GM12874 (cell line): ENCODE data around the gene SUV39H1.

Experiments
- TF ChIP-seq, protein P1 (sequence below): IDR thresholded peaks from 2 replicates; pipeline ENCODE4 v1.5.1; 2011; ENCODE audit warnings: low read depth, mild to moderate bottlenecking, control low read depth, low read length, moderate library complexity; ENCODE audit not compliant: insufficient read depth

Gene SUV39H1

DNA sequence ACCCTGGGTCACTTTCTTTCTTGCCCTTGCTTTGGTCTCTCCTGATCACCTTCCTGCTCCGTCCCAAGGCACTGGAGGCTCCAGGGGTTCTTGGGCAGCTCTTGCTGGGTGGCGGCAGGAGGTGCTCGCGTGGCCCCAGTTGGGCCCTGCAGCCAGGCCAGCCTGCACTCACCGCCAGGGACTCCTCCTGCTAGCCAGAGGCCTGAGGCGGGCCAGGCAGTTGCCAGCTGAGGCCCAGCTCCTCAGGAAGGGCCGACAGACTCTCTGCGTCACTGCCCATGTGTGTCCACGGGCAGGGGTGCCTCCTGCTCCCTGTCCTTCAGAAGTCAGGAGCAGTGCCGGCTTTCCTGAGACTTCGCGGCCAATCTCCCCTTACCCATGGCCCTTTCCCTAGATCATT lies 9.3 kb downstream of the SUV39H1 start:
- TF ChIP-seq, protein P1, sequence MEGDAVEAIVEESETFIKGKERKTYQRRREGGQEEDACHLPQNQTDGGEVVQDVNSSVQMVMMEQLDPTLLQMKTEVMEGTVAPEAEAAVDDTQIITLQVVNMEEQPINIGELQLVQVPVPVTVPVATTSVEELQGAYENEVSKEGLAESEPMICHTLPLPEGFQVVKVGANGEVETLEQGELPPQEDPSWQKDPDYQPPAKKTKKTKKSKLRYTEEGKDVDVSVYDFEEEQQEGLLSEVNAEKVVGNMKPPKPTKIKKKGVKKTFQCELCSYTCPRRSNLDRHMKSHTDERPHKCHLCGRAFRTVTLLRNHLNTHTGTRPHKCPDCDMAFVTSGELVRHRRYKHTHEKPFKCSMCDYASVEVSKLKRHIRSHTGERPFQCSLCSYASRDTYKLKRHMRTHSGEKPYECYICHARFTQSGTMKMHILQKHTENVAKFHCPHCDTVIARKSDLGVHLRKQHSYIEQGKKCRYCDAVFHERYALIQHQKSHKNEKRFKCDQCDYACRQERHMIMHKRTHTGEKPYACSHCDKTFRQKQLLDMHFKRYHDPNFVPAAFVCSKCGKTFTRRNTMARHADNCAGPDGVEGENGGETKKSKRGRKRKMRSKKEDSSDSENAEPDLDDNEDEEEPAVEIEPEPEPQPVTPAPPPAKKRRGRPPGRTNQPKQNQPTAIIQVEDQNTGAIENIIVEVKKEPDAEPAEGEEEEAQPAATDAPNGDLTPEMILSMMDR: no peak

DNA sequence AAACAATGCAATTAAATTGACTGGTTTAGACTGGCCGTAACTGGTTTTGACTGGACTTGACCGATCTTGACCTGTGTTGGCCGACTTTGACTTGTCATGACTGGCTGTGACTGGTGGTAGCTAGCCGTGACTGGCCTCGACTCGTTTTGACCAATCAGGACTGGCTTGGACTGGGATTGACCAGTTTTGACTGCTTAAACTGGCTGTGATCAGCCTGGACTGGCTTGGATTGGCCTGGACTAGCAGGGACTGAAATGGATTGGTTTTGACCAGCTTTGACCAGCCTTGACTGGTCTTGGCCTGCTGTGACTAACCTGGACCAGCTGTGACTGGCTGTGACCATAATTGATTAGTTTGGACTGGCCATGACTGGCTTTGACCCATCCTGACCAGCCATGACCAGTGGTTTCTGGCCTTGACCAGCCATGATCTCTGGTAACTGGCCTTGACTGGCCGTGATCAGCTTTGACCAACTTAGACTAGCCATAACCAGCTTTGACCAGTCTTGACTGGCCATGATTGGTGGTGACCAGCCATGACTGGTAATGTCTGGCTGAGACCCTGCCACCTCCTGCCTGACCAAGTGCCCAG lies 13.1 kb downstream of the SUV39H1 start:
- TF ChIP-seq, protein P1: no peak

DNA sequence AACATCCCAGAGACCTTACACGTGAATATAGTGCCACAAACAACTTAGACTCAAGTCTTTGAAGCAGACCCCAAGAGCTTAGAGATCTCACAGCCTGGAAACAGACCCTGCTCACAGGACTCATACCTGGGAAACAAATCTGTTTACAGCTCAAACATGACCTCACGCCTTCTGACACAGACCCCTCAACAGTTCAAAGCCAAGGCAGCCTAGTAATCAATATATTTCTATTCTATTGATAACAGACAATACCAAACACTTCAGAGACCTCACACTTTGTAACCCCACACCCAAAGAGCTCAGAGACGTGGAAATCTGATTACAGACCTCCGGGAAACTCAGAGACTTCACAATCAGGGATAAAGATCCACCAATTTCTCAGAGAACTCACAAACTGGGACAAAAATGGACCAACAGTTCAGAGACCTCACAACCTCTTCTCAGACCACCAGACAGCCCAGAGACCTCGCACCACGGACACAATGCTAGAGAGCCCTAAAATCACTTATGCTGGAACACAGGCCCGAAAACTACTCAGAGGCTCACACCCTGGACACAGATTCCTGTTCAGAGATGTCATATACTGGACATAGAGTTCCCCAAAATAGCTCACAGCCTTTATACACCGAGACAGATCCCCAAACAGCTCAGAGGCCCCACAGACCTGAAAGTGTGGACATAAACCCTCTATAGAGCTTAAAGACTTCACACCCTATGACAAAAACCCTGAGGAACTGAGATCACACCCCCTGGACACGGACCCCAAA lies 14.8 kb downstream of the SUV39H1 start:
- TF ChIP-seq, protein P1: no peak

DNA sequence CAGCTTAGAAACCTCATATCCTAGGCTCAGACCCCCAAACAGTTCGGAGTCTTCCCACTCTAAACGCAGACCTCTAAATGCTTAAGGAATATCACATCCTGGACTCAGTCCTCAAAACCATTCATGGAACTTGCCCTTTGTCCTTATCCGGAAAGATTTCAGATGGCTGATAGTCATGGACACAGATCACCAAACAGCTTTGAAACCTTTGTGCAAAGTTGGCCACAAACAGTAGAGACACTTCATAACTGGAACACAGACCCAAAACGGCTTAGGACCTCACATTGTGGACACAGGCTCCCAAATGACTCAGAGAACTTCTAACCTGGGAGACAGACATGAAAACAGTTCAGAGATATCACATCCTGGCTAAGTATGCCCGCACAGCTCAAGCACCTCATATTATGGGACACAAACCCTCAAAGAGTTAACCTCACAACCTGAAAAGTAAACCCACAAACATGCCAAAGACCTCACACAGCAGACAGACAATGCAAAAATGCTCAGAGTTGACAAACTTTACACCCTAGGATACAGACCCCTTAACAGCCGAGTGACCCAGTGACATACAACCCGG lies 15.5 kb downstream of the SUV39H1 start:
- TF ChIP-seq, protein P1: no peak

DNA sequence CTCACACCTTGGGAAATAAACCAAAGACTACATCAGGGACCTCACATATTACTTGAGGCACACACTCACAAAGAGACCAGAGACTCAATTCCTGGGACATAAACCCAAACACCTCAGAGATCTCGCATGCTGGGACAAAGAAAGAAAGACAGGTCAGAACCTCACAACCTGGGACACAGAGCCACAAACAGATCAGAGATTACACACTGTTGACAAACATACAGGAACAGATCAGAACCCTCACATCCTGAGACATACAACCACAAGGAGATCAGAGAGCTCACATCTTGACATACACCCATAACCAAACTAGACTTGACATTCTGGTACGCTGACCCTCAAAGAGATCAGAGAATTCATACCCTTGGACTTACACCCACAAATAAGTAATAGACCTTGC lies 17.3 kb downstream of the SUV39H1 start:
- TF ChIP-seq, protein P1: no peak

DNA sequence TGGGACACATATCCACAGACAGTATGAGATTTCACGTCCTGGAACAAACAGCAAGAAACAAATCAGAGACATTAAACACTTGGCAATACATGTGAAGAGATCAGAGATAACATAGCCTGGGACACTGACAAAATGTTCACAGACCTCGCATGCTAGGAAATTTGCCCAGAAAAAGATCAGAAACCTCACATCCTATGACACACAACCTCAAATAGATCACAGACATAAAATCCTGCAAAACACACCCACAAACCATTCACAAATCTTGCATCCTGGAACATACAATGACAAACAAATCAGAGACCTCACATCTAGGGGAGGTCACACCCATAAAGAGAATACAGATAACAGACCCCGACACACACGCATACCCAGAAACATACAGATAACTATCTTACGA lies 18.0 kb downstream of the SUV39H1 start:
- TF ChIP-seq, protein P1: no peak

DNA sequence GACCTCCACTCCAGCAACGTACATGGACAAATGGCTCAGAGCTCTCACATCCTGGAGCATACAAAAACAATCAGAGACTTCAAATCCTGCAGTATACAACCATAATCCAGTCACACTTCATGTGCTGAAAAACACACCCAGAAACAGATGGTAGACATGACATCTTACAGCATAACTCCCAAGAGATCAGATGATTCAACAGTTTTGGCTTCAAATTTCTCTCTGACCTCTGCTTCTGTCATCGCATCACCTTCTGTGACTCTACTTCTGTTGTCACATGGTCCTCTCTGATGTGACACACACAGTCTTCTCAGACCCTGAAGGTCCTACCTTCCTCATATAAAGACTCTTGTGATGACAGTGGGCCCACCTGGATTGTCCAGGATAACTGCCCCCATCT lies 18.5 kb downstream of the SUV39H1 start:
- TF ChIP-seq, protein P1: no peak
